Eye (tissue), 1 donor: ENCODE measurements around the gene FCHO1.
"Not testable (repeated sequence)": the region's sequence is repeated elsewhere in the genome, so short reads cannot be mapped to it uniquely, and the experiment has no call there.

Source experiments
- DNase-seq: peaks from one replicate; pipeline ENCODE4 v3.0.0-alpha.2; 2015

FCHO1 gene

GRCh38 chr19:17765069-17765618, 13.9 kb downstream of the FCHO1 start:
- no peak for DNase-seq

GRCh38 chr19:17766543-17767131, 15.4 kb downstream of the FCHO1 start:
- DNase-seq: peak; percentile 79

GRCh38 chr19:17767559-17767958, 16.3 kb downstream of the FCHO1 start:
- no peak for DNase-seq

- no peak for DNase-seq
Observed at GRCh38 chr19:17770613-17771012, 19.3 kb downstream of the FCHO1 start.

GRCh38 chr19:17772172-17772571, 20.9 kb downstream of the FCHO1 start:
- no peak for DNase-seq

GRCh38 chr19:17775245-17775927, 24.1 kb downstream of the FCHO1 start:
- peak; percentile 20 for DNase-seq

GRCh38 chr19:17775991-17776803, 24.9 kb downstream of the FCHO1 start:
- no peak for DNase-seq

GRCh38 chr19:17777840-17778239, 26.6 kb downstream of the FCHO1 start:
- not testable (repeated sequence) for DNase-seq

- peak; percentile 35 for DNase-seq
Observed at GRCh38 chr19:17778251-17778967, 27.1 kb downstream of the FCHO1 start.

- peak; percentile 79 for DNase-seq
Observed at GRCh38 chr19:17778968-17779929, 28.0 kb downstream of the FCHO1 start.

- no peak for DNase-seq
Observed at GRCh38 chr19:17780781-17781180, 29.5 kb downstream of the FCHO1 start.

GRCh38 chr19:17783721-17784120, 32.4 kb downstream of the FCHO1 start:
- DNase-seq: not testable (repeated sequence)

- peak; percentile 88 for DNase-seq
Observed at GRCh38 chr19:17784201-17785008, 33.1 kb downstream of the FCHO1 start.

GRCh38 chr19:17787274-17787913, 36.1 kb downstream of the FCHO1 start:
- DNase-seq: no peak

- DNase-seq: no peak
Observed at GRCh38 chr19:17788632-17789031, 37.4 kb downstream of the FCHO1 start.

- DNase-seq: no peak
Observed at GRCh38 chr19:17790059-17790780, 38.9 kb downstream of the FCHO1 start.

GRCh38 chr19:17794412-17794730, 43.1 kb downstream of the FCHO1 start:
- DNase-seq: no peak

- DNase-seq: peak; percentile 19
Observed at GRCh38 chr19:17794731-17795494, 43.6 kb downstream of the FCHO1 start, which contains the start of gene B3GNT3. B3GNT3 (plus strand) TSS chr19:17795138; CDS start chr19:17807808, 12,670 bp downstream.

GRCh38 chr19:17795495-17795856, 44.2 kb downstream of the FCHO1 start:
- no peak for DNase-seq
